B cell (primary cell): ENCODE measurements around the gene PTPRG. TPM values are rescaled to one million over a fixed set of nuclear protein-coding genes. Genes with fewer than 3 reads are reported as not detected.

Experiments used
- ATAC-seq: fragments of 200-7000 bp; cut with Tn5 transposase; one replicate; pipeline ENCODE4 v1.10.0; 2021; ENCODE audit warnings: low read depth, mild to moderate bottlenecking, moderate number of reproducible peaks, moderate library complexity
- CTCF ChIA-PET: fragments of 350-600 bp; sonication (Branson Sonifier 250); formaldehyde crosslinking; loops from one replicate; lab custom pipeline; 2021; ENCODE audit warnings: antibody characterized with exemption, inconsistent platforms; lab: Charles Lee
- POLR2A ChIA-PET: fragments of 350-600 bp; sonication (Branson Sonifier 250); formaldehyde crosslinking; loops from one replicate; lab custom pipeline; 2021; ENCODE audit warnings: antibody characterized with exemption; lab: Charles Lee
- DNase-seq: peaks from one replicate; pipeline ENCODE4 v3.0.0; 2013
- H2AFZ ChIP-seq: 2 replicates; pipeline ENCODE4 v1.6.1; 2012; ENCODE audit warnings: mild to moderate bottlenecking, low read depth, low read length; ENCODE audit not compliant: insufficient read depth, poor library complexity, severe bottlenecking
- H3K27ac ChIP-seq, 2 donors: 1 replicate in 1 of 2; 2 replicates in 1 of 2; pipeline ENCODE4 v1.5.1; 2012 to 2013; ENCODE audit warnings: low read length in 2 of 2, mild to moderate bottlenecking in 2 of 2, moderate library complexity in 1 of 2
- H3K27me3 ChIP-seq, 4 experiments: fragments of 200-600 bp in 1 of 4; sonication (generic) in 1 of 4; replicated peaks in 1 of 4; 1 replicate in 2 of 4; 2 replicates in 2 of 4; pipeline versions ENCODE4 v1.6.1 to v1.7.0; 2013 to 2016; ENCODE audit warnings: low read length in 3 of 4, mild to moderate bottlenecking in 2 of 4, mixed read lengths in 1 of 4, moderate library complexity in 1 of 4; ENCODE audit not compliant: insufficient read depth in 4 of 4, control insufficient read depth in 3 of 4; ENCODE audit errors: control extremely low read depth in 1 of 4
- H3K36me3 ChIP-seq, 2 experiments: replicated peaks in 1 of 2; 1 replicate in 1 of 2; 2 replicates in 1 of 2; pipeline versions ENCODE4 v1.6.1 to v1.7.1; 2013; ENCODE audit warnings: low read length in 1 of 2; ENCODE audit not compliant: insufficient read depth in 2 of 2, control insufficient read depth in 1 of 2; ENCODE audit errors: control extremely low read depth in 1 of 2, extremely low read depth in 1 of 2
- H3K4me1 ChIP-seq, 2 donors: fragments of 200-600 bp in 1 of 2; sonication (generic) in 1 of 2; 1 replicate in 1 of 2; 2 replicates in 1 of 2; pipeline versions ENCODE4 v1.5.1 to v1.6.1; 2013 to 2017; ENCODE audit warnings: low read length in 2 of 2; ENCODE audit not compliant: control insufficient read depth in 2 of 2, insufficient read depth in 2 of 2
- H3K4me2 ChIP-seq: replicated peaks from 2 replicates; pipeline ENCODE3; 2012; ENCODE audit warnings: mild to moderate bottlenecking, low read depth, low read length; ENCODE audit not compliant: poor library complexity, severe bottlenecking
- H3K4me3 ChIP-seq, 5 experiments: fragments of 200-600 bp in 1 of 5; sonication (generic) in 1 of 5; 1 replicate in 3 of 5; 2 replicates in 2 of 5; pipeline versions ENCODE4 v1.5.1 to v1.7.0; 2011 to 2016; ENCODE audit warnings: low read length in 4 of 5, mild to moderate bottlenecking in 4 of 5, low read depth in 2 of 5, control low read depth in 1 of 5, moderate library complexity in 1 of 5; ENCODE audit not compliant: insufficient read depth in 1 of 5; ENCODE audit errors: control extremely low read depth in 1 of 5, extremely low read depth in 1 of 5
- H3K79me2 ChIP-seq: fragments of 200-600 bp; sonication (generic); one replicate; pipeline ENCODE4 v1.6.0; 2016; ENCODE audit warnings: low read length; ENCODE audit not compliant: control insufficient read depth, insufficient read depth
- H3K9ac ChIP-seq: fragments of 200-600 bp; sonication (generic); 2 replicates; pipeline ENCODE4 v1.6.1; 2017; ENCODE audit warnings: mild to moderate bottlenecking, low read length, moderate library complexity
- H3K9me3 ChIP-seq, 3 donors: one replicate each; pipeline versions ENCODE4 v1.6.1 to v1.7.1; 2013; ENCODE audit warnings: low read length in 2 of 3; ENCODE audit not compliant: control insufficient read depth in 2 of 3, insufficient read depth in 1 of 3; ENCODE audit errors: control extremely low read depth in 1 of 3
- H4K20me1 ChIP-seq: 2 replicates; pipeline ENCODE4 v1.6.0; 2012; ENCODE audit warnings: mild to moderate bottlenecking, low read length; ENCODE audit not compliant: insufficient read depth, control insufficient read depth, poor library complexity, severe bottlenecking
- H3K27ac Mint-ChIP-seq: one replicate; pipeline ENCODE4 v1.8.0; 2021; ENCODE audit warnings: mixed read lengths
- H3K27me3 Mint-ChIP-seq: one replicate; pipeline ENCODE4 v1.8.0; 2021; ENCODE audit warnings: mixed read lengths
- H3K4me1 Mint-ChIP-seq: one replicate; pipeline ENCODE4 v1.8.0; 2021; ENCODE audit warnings: mixed read lengths
- H3K4me3 Mint-ChIP-seq: one replicate; pipeline ENCODE4 v1.8.0; 2021; ENCODE audit warnings: mixed read lengths
- H3K9me3 Mint-ChIP-seq: one replicate; pipeline ENCODE4 v1.8.0; 2022; ENCODE audit warnings: mixed read lengths; ENCODE audit not compliant: insufficient read depth
- CTCF ChIP-seq: fragments of 200-600 bp; IDR thresholded peaks from one replicate; pipeline ENCODE4 v1.8.0; 2022; ENCODE audit warnings: antibody characterized with exemption, mild to moderate bottlenecking
- EZH2 ChIP-seq: IDR thresholded peaks from 2 replicates; pipeline ENCODE4 v1.6.1; 2012; ENCODE audit warnings: borderline replicate concordance, low read depth, mild to moderate bottlenecking, moderate library complexity, low read length; ENCODE audit not compliant: insufficient read depth, poor library complexity, severe bottlenecking
- WGBS: methylation state at CpG from one replicate; pipeline ENCODE4 v1.1.5; 2013; ENCODE audit warnings: missing lambda C conversion rate; ENCODE audit not compliant: insufficient coverage; 5-methylcytosine and 5-hydroxymethylcytosine counted together
- intact Hi-C: fragments of 100-400 bp; cut with micrococcal nuclease; formaldehyde crosslinking; loops from one replicate; pipeline ENCODE4 v1.10.0; 2022
- polyA plus RNA-seq: library from polyadenylated mRNA; depleted of rRNA; stranded (reverse); fragments of >200 nt; gene quantifications from 2 replicates; pipeline ENCODE4 v1.2.3, GENCODE V29; 2012
- total RNA-seq, 2 donors: library from RNA; stranded (reverse); fragments of 120-200 nt in 1 of 2; gene quantifications; 1 replicate in 1 of 2; 2 replicates in 1 of 2; pipeline versions ENCODE4 v1.2.3 to v1.2.4, GENCODE V29; 2013 to 2022

The PTPRG gene
- total and polyA plus RNA-seq, 2 donors (not counting 1 experiment from before 2014, with no cell fraction given) = 0.12 to 1.3 TPM

- H3K9me3 Mint-ChIP-seq = peaks cover 1% of the 10 kb centered on the region
Observed at GRCh38 chr3:61996366-61996765, 435.0 kb downstream of the PTPRG start.

GRCh38 chr3:61997101-61997500 is 435.7 kb downstream of the PTPRG start:
- no peak overlapping the region for H3K4me3 Mint-ChIP-seq
- Histone ChIP-seq H3K36me3 (no peaks in the 10 kb centered on the region), H3K4me1 (no peaks in the 10 kb centered on the region), H4K20me1 (no peaks in the 10 kb centered on the region), H3K9me3 (peaks cover 0 to 8% (median 0%) of the 10 kb centered on the region in 3 donors), H2AFZ (no peak overlapping the region), H3K9ac (no peak overlapping the region), H3K4me2 (no peak overlapping the region), H3K27me3 (no peaks in the 10 kb centered on the region), H3K79me2 (no peaks in the 10 kb centered on the region), H3K27ac (no peak overlapping the region), H3K4me3 (no peak overlapping the region)
- H3K9me3 Mint-ChIP-seq = no peaks in the 10 kb centered on the region
- ChIA-PET CTCF (no interaction called here), POLR2A (no interaction called here)
- no peak for DNase-seq
- WGBS = 66% methylated on average over 4 of the region's 4 CpGs
- intact Hi-C loops = no loop called here
- H3K4me1 Mint-ChIP-seq = no peaks in the 10 kb centered on the region
- H3K27ac Mint-ChIP-seq = no peak overlapping the region
- TF ChIP-seq CTCF (no peak), EZH2 (no peak)
- no peaks in the 10 kb centered on the region for H3K27me3 Mint-ChIP-seq
- ATAC-seq = no peak

More at GRCh38 chr3:61996366-61996765, 435.0 kb downstream of the PTPRG start:
- no peak overlapping the region for H3K4me3 ChIP-seq
- no peaks in the 10 kb centered on the region for H3K79me2 ChIP-seq
- Mint-ChIP-seq H3K27me3 (no peaks in the 10 kb centered on the region), H3K4me3 (no peak overlapping the region), H3K4me1 (no peaks in the 10 kb centered on the region), H3K27ac (no peak overlapping the region)
- H3K27ac ChIP-seq = no peak overlapping the region
- no peaks in the 10 kb centered on the region for H3K27me3 ChIP-seq
- ATAC-seq (no peak), DNase-seq (no peak)
- CTCF ChIA-PET = no interaction called here
- no peak for TF ChIP-seq EZH2
- no peak for TF ChIP-seq CTCF
- no peaks in the 10 kb centered on the region for H3K36me3 ChIP-seq
- intact Hi-C loops = no loop called here
- H2AFZ ChIP-seq = no peak overlapping the region
- H3K4me2 ChIP-seq = no peak overlapping the region
- H3K9ac ChIP-seq = no peak overlapping the region
- POLR2A ChIA-PET = no interaction called here
- no peaks in the 10 kb centered on the region for H3K4me1 ChIP-seq
- peaks cover 0 to 8% (median 0%) of the 10 kb centered on the region in 3 donors for H3K9me3 ChIP-seq
- H4K20me1 ChIP-seq = no peaks in the 10 kb centered on the region
- WGBS = no CpG with 5 or more reads among the region's 1 CpG
